NT2/D1 (cell line): ENCODE measurements around the gene VRK3.

Source experiments
- DNase-seq: peaks from one replicate; pipeline ENCODE4 v3.0.0-alpha.2; 2011; ENCODE audit warnings: low read depth, low spot score
- H3K27me3 ChIP-seq: 2 replicates; pipeline ENCODE4 v1.6.0; 2011; ENCODE audit warnings: mild to moderate bottlenecking; ENCODE audit not compliant: insufficient read length, insufficient read depth
- H3K36me3 ChIP-seq: 2 replicates; pipeline ENCODE4 v1.6.1; 2011; ENCODE audit warnings: mild to moderate bottlenecking, low read length, mixed read lengths; ENCODE audit not compliant: insufficient read depth, insufficient read length
- H3K4me1 ChIP-seq: 2 replicates; pipeline ENCODE4 v1.5.1; 2011; ENCODE audit not compliant: insufficient read depth, insufficient read length
- H3K4me3 ChIP-seq: 2 replicates; pipeline ENCODE4 v1.5.1; 2011; ENCODE audit warnings: low read depth; ENCODE audit not compliant: insufficient read length
- H3K9ac ChIP-seq: 2 replicates; pipeline ENCODE4 v1.6.0; 2011; ENCODE audit warnings: low read depth; ENCODE audit not compliant: insufficient read length
- H3K9me3 ChIP-seq: 2 replicates; pipeline ENCODE4 v1.5.1; 2011; ENCODE audit warnings: mild to moderate bottlenecking, low read length; ENCODE audit not compliant: insufficient read depth
- SUZ12 ChIP-seq: IDR thresholded peaks from 2 replicates; pipeline ENCODE4 v1.6.1; 2011; ENCODE audit not compliant: insufficient read length, insufficient read depth; ENCODE audit errors: extremely low read depth
- YY1 ChIP-seq: IDR thresholded peaks from 2 replicates; pipeline ENCODE4 v1.6.1; 2011; ENCODE audit not compliant: insufficient read length, insufficient read depth
- ZNF274 ChIP-seq: IDR thresholded peaks from 2 replicates; pipeline ENCODE4 v1.6.1; 2011; ENCODE audit warnings: mild to moderate bottlenecking, low read depth, low read length

The VRK3 gene

DNA sequence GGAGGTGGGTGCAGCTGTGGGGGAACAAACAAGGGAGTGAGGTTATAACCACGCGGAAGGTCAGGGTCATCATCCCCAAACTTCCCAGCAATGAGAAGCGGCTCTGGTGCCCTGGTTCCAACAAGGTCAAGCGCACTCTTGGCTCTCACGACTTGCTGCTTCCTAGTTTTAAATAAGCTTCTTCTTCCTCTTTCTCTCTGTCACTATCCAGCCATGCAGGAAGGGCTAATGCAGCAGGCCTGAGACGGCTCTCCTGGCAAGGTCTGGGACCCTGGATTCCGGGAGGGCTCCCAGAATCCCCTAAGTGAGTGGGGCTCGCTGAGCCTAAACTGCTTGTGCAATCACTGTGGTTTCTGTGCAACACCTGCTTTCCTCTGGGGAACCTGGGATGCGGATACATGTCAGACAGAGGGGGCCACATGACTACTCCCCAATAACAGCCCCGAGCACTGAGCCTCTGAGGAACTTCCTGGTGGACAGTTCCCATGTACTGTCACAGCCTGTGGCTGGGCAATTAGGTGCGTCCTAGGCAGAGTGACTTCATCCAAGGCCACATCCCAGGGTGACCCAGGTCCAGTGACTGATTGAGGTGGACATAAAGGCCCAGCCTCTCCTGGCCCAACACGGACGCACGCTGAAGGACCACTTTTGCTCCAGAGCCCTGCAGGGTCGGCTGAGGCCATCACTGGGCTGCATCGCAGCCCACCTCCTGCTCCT is 24.2 kb downstream of the VRK3 start:
- Histone ChIP-seq H3K9me3 (no peaks in the 10 kb centered on the region), H3K4me3 (no peak overlapping the region), H3K4me1 (no peaks in the 10 kb centered on the region), H3K27me3 (no peaks in the 10 kb centered on the region), H3K36me3 (peaks cover 70% of the 10 kb centered on the region), H3K9ac (no peak overlapping the region)
- TF ChIP-seq ZNF274 (no peak), YY1 (no peak), SUZ12 (no peak)
- no peak for DNase-seq

DNA sequence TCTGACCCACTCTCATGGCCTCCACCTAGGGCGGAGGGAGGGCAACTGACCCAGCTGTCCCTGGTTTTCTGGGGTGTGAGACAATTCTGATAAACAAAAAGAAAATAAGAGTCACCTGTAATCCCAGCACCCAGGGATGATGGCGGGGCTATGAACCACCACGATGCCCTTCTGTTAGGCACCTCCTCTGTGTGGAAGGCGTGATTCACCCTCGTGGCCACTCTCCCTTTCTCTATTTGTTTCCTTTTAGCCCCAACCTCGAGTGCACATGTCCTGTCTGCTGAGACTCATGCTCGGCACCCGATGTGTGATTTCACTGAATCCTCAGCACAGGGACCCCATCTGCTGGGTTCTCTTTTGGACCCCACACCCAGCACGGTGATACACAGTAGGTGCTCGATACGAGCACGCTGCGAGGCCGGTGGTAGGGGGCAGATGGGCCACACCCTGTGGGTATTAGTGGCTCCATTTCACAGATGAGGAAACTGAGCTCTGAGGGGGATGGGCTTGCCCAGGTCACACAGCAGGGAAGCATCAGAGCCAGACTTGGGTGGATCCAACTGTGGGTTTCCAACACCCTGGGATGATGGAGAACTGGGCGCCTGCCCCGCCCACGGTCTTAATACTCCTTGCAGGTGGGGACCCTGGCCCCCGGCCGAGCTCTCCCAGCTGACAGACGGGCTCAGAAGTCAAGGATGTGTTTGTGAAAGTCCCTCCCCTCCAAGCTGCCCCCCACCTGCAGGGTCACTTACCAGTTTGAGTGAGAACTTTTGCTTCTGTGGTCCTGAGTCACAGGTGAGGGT is 24.9 kb downstream of the VRK3 start:
- no peak overlapping the region for H3K9ac ChIP-seq
- H3K9me3 ChIP-seq, result no peaks in the 10 kb centered on the region
- H3K27me3 ChIP-seq, result no peaks in the 10 kb centered on the region
- no peaks in the 10 kb centered on the region for H3K4me1 ChIP-seq
- peaks cover 70% of the 10 kb centered on the region for H3K36me3 ChIP-seq
- DNase-seq, result no peak
- no peak overlapping the region for H3K4me3 ChIP-seq
- no peak for TF ChIP-seq SUZ12
- no peak for TF ChIP-seq ZNF274

DNA sequence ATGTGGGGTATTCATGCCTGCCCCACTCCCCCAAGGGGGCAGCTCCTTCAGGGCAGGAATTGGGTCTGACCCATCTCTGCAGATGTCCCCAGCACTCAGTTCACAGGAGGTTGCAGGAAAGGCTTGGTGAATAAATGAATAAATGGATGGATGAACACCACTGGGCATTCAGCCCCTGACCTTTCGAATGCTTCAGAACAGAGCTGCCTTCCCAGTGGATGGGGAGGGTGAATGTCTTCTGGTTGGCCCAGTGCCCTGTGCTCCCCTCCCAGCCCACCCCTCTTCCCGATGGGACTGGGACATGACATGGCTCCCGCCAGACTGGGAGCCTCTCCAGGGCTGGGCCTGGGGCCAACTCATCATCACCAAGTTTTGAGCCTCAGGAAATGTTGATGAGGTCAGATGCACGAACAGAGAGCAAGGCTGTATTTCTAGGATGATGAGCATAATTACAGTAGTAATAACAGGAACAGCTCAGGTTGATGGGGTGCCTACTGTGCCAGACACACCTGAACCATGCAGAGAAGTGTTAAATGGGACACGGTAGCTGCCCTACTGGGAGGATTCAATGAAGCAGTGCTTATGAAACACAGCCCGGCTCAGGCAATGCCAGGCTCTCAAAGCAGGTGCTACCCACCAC is 25.7 kb downstream of the VRK3 start:
- Histone ChIP-seq H3K27me3 (no peaks in the 10 kb centered on the region), H3K4me3 (no peak overlapping the region), H3K36me3 (peaks cover 73% of the 10 kb centered on the region), H3K9ac (no peak overlapping the region), H3K4me1 (no peaks in the 10 kb centered on the region), H3K9me3 (no peaks in the 10 kb centered on the region)
- no peak for TF ChIP-seq SUZ12
- no peak for TF ChIP-seq YY1
- TF ChIP-seq ZNF274, result no peak
- DNase-seq, result no peak

DNA sequence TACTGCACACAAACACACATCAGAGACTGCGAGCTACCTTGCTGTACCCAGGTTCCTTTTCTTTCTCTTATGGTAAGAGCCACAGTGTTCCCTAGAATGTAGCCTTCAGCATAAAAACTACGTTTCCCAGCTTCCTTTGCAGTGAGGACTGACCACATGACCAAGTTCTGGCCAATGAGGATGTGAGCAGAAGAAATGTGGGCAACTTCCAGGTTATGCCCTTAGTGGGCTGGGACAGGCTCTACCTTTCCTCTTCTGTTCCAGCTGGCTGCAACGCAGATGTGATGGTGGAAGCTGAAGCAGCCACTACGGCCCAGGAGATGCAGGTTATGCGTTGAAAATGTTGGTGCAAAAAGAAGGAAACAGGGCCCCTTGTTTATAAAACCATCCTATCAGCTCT is 27.5 kb downstream of the VRK3 start:
- Histone ChIP-seq H3K9me3 (no peaks in the 10 kb centered on the region), H3K4me1 (no peaks in the 10 kb centered on the region), H3K27me3 (no peaks in the 10 kb centered on the region), H3K9ac (no peak overlapping the region), H3K36me3 (peaks cover 75% of the 10 kb centered on the region), H3K4me3 (no peak overlapping the region)
- no peak for DNase-seq
- no peak for TF ChIP-seq YY1
- no peak for TF ChIP-seq SUZ12
- TF ChIP-seq ZNF274, result no peak

DNA sequence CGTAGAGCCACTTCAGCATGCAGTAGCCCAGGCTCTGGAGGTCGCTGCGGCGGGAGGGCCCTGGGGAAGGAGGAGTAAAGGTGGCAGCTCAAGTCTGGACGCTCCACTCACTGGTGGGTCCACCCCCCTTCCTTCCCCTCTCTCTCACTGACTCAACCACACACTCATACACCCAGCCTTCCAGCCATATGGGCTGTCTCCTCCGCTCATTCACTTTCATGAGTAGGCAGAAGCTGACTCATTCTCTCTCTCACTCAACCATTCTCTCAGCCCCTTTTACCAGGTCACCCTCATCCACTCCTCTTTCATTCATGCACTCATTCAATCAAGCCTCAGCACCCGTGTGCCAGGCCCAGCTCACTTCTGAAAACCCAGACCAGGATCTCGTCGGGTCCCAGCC is 36.7 kb downstream of the VRK3 start:
- Histone ChIP-seq H3K4me1 (peaks cover 2% of the 10 kb centered on the region), H3K36me3 (peaks cover 48% of the 10 kb centered on the region), H3K4me3 (no peak overlapping the region), H3K9ac (no peak overlapping the region), H3K9me3 (no peaks in the 10 kb centered on the region), H3K27me3 (no peaks in the 10 kb centered on the region)
- TF ChIP-seq ZNF274, result no peak
- TF ChIP-seq YY1, result no peak
- TF ChIP-seq SUZ12, result no peak
- DNase-seq, result no peak

- Histone ChIP-seq H3K36me3 (peaks cover 45% of the 10 kb centered on the region), H3K4me1 (peaks cover 2% of the 10 kb centered on the region), H3K4me3 (no peak overlapping the region), H3K9ac (no peak overlapping the region), H3K27me3 (no peaks in the 10 kb centered on the region), H3K9me3 (no peaks in the 10 kb centered on the region)
- no peak for DNase-seq
- TF ChIP-seq ZNF274 (no peak), SUZ12 (no peak)
These were observed 37.2 kb downstream of the VRK3 start for GRCh38 chr19:49988007-49988406.

GRCh38 chr19:49987159-49987698 is 37.9 kb downstream of the VRK3 start:
- Histone ChIP-seq H3K4me1 (peaks cover 2% of the 10 kb centered on the region), H3K36me3 (peaks cover 37% of the 10 kb centered on the region), H3K4me3 (no peak overlapping the region), H3K9me3 (no peaks in the 10 kb centered on the region), H3K27me3 (no peaks in the 10 kb centered on the region), H3K9ac (no peak overlapping the region)
- peak; percentile 84 for DNase-seq
- TF ChIP-seq YY1 (no peak), SUZ12 (no peak), ZNF274 (no peak)

GRCh38 chr19:49986354-49986753 is 38.8 kb downstream of the VRK3 start:
- Histone ChIP-seq H3K4me1 (peaks cover 2% of the 10 kb centered on the region), H3K27me3 (no peaks in the 10 kb centered on the region), H3K9ac (no peak overlapping the region), H3K36me3 (peaks cover 36% of the 10 kb centered on the region), H3K9me3 (no peaks in the 10 kb centered on the region), H3K4me3 (no peak overlapping the region)
- DNase-seq, result no peak
- no peak for TF ChIP-seq SUZ12
- TF ChIP-seq YY1, result no peak
